NCI-H1436 (cell line): ENCODE data around the gene DYRK2.

Source experiments
- DNase-seq: peaks from one replicate; lab custom pipeline; 2025; lab: John Stamatoyannopoulos, UW

Gene DYRK2

GRCh38 chr12:67648521-67649260, at the start of gene DYRK2:
DYRK2 (plus strand) TSS chr12:67648745; CDS start chr12:67649134, 389 bp downstream.
- DNase-seq: peak; percentile 73

GRCh38 chr12:67599691-67600090, 48.9 kb upstream of the DYRK2 start:
- no peak for DNase-seq

GRCh38 chr12:67601126-67601525, 47.4 kb upstream of the DYRK2 start:
- no peak for DNase-seq

- no peak for DNase-seq
Measured at GRCh38 chr12:67609226-67609870, 39.2 kb upstream of the DYRK2 start.

GRCh38 chr12:67613040-67613439, 35.5 kb upstream of the DYRK2 start:
- no peak for DNase-seq

- no peak for DNase-seq
Measured at GRCh38 chr12:67617629-67618028, 30.9 kb upstream of the DYRK2 start.

- no peak for DNase-seq
Measured at GRCh38 chr12:67618303-67618702, 30.2 kb upstream of the DYRK2 start.

GRCh38 chr12:67621112-67621511, 27.4 kb upstream of the DYRK2 start:
- DNase-seq: no peak

GRCh38 chr12:67621926-67622325, 26.6 kb upstream of the DYRK2 start:
- no peak for DNase-seq

- no peak for DNase-seq
Measured at GRCh38 chr12:67623259-67623658, 25.3 kb upstream of the DYRK2 start.

- DNase-seq: no peak
Measured at GRCh38 chr12:67624355-67624754, 24.2 kb upstream of the DYRK2 start.

- no peak for DNase-seq
Measured at GRCh38 chr12:67625004-67625403, 23.5 kb upstream of the DYRK2 start.

- no peak for DNase-seq
Measured at GRCh38 chr12:67626156-67626555, 22.4 kb upstream of the DYRK2 start.

GRCh38 chr12:67630373-67631088, 18.0 kb upstream of the DYRK2 start:
- DNase-seq: no peak

- no peak for DNase-seq
Measured at GRCh38 chr12:67632005-67632404, 16.5 kb upstream of the DYRK2 start.

- DNase-seq: no peak
Measured at GRCh38 chr12:67633024-67633610, 15.4 kb upstream of the DYRK2 start.

- DNase-seq: no peak
Measured at GRCh38 chr12:67633708-67634107, 14.8 kb upstream of the DYRK2 start.

- DNase-seq: no peak
Measured at GRCh38 chr12:67634303-67634761, 14.2 kb upstream of the DYRK2 start.

GRCh38 chr12:67637718-67638117, 10.8 kb upstream of the DYRK2 start:
- DNase-seq: no peak

GRCh38 chr12:67638694-67639093, 9.9 kb upstream of the DYRK2 start:
- DNase-seq: no peak

- DNase-seq: no peak
Measured at GRCh38 chr12:67640863-67641262, 7.7 kb upstream of the DYRK2 start.

- DNase-seq: no peak
Measured at GRCh38 chr12:67645126-67645525, 3.4 kb upstream of the DYRK2 start.

GRCh38 chr12:67645601-67646000, 2.9 kb upstream of the DYRK2 start:
- no peak for DNase-seq
